ENCODE results near the gene ZNF576.

The ZNF576 gene

DNA sequence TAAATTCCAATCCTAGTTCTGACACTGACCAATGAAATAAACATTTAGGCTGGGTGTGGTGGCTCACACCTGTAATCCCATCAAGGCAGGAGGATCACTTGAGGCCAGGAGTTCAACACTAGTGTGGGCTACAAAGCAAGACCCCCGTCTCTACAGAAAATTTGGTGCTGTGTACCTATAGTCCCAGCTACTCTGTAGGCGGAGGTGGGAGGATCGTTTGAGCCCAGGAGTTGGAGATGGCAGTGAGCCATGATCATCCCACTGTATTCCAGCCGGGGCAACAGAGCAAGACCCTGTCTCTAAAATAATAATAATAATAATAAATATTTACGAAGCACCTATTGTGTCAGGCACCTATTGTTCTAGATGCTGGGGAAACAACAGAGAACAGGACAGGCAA is 7.1 kb upstream of the ZNF576 start:
- peaks cover 33% of the 10 kb centered on the region; the same call in 1 of the 2 replicates for H4K20me1 ChIP-seq
- peaks cover 75% of the 10 kb centered on the region for H3K36me3 ChIP-seq
- no peak overlapping the region for H3K27ac ChIP-seq
- H3K4me1 ChIP-seq: peaks cover 59% of the 10 kb centered on the region
- H3K27me3 ChIP-seq: no peaks in the 10 kb centered on the region
- no peak overlapping the region for H3K4me2 ChIP-seq
- H3K4me3 ChIP-seq: no peak overlapping the region
- no peak for TF ChIP-seq Cebpa-rat (IDR thresholded peaks at IDR 0.05)
- H3K9ac ChIP-seq: no peak overlapping the region
- peaks cover 11% of the 10 kb centered on the region for H3K9me3 ChIP-seq

DNA sequence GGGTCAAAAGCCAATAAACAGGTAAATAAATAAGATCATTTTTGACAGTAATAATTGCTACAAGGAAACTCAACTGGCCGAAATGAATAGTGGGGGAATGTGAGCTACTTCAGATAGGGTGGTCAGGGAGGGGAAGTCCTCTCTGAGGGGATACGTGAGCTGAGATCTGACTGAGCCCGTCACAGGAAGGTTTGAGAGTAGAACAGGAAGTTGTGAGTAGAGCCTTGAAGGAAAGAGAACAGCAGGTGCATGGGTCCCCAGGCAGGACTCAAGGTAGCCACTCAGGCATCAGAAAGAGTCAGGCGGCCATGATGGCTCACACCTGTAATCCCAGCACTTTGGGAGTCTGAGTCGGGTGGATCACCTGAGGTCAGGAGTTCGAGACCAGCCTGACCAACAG is 6.7 kb upstream of the ZNF576 start:
- H3K36me3 ChIP-seq: peaks cover 75% of the 10 kb centered on the region
- peaks cover 37% of the 10 kb centered on the region; the same call in 1 of the 2 replicates for H4K20me1 ChIP-seq
- no peak overlapping the region for H3K9ac ChIP-seq
- no peaks in the 10 kb centered on the region for H3K27me3 ChIP-seq
- H3K9me3 ChIP-seq: peaks cover 11% of the 10 kb centered on the region
- H3K4me1 ChIP-seq: peaks cover 58% of the 10 kb centered on the region
- no peak overlapping the region for H3K4me3 ChIP-seq
- no peak overlapping the region for H3K27ac ChIP-seq
- peak overlapping the region; percentile 42 for H3K4me2 ChIP-seq
- no peak for TF ChIP-seq Cebpa-rat (IDR thresholded peaks at IDR 0.05)

DNA sequence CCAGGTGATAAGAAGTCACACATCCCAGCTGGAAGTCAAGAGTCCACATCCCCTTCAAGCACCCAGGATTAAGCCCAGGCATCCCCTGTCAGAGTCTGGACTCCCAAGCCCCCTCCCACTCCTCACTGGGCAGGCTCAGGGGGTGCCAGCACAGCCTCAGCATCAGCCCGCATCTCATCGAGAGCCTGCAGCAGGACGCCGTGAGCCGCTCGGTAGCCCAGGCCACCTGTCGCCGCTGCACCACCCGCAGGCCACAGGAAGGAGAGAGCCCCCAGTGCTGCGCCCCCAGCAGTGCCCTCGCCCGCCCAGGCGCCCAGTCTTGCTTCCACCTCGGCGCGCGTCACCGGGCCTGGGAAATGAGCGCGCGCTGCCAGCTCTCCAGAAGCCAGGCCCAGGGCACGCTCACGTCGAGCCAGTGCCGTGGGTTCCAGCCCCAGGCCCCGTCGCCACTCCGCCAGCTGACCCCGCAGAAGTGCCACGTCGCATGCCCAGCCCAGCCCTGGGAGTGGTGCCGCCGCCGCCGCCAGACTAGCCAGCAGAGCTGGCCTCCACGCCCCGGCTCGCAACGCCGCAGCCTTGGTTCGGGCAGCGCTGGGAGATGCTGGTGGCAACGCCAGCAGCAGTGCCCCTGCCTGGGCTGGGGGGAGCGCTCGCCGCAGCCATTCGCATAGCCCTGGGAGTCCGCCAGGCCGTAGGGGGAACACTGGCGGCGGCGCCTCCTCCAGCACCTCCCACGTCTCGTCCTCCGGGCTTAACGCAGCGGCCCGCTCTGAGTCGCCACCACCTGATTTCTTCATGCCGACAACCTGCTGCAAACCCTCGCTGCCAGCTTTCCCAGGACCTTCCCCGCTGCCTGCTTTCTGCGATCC is 4.3 kb upstream of the ZNF576 start:
- Histone ChIP-seq H4K20me1 (peaks cover 37% of the 10 kb centered on the region; the same call in 1 of the 2 replicates), H3K9ac (no peak overlapping the region), H3K36me3 (peaks cover 55% of the 10 kb centered on the region), H3K4me2 (no peak overlapping the region), H3K4me1 (peaks cover 38% of the 10 kb centered on the region), H3K9me3 (no peaks in the 10 kb centered on the region), H3K27me3 (no peaks in the 10 kb centered on the region), H3K27ac (no peak overlapping the region), H3K4me3 (no peak overlapping the region)
- no peak for TF ChIP-seq Cebpa-rat (IDR thresholded peaks at IDR 0.05)

GRCh38 chr19:43592800-43593350 is 3.5 kb upstream of the ZNF576 start:
- Histone ChIP-seq H4K20me1 (peaks cover 37% of the 10 kb centered on the region; the same call in 1 of the 2 replicates), H3K9ac (no peak overlapping the region), H3K4me1 (peaks cover 45% of the 10 kb centered on the region), H3K4me2 (no peak overlapping the region), H3K27ac (no peak overlapping the region), H3K36me3 (peaks cover 55% of the 10 kb centered on the region), H3K9me3 (no peaks in the 10 kb centered on the region), H3K27me3 (no peaks in the 10 kb centered on the region), H3K4me3 (no peak overlapping the region)
- TF ChIP-seq Cebpa-rat (IDR thresholded peaks at IDR 0.05): no peak

DNA sequence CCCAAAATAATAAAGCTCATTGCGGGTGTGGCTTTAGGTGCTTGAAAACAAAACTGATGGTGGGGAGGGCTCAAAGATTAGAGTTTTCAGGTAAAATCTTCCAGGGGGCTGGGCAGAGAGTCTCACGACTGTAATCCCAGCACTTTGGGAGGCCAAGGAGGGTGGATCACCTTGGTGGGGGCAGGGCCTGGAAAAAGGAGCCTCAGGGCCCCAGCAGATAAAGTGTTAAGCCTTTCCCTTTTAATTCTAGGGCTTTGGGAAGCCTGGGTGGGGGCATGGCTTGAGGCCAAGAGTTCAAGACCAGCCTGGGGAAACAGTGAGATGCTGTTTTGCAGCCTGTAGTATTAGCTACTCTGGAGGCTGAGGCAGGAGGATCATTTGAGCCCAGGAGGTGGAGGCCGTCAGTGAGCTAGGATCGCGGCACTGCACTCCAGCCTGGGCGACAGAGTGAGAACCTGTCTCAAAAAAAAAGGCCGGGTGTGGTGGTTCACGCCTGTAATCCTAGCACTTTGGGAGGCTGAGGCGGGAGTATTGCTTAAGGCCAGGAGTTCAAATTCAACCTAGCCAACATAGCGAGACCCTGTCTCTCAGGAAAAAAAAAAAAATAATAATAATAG is 2.2 kb upstream of the ZNF576 start:
- Histone ChIP-seq H3K9me3 (no peaks in the 10 kb centered on the region), H4K20me1 (peaks cover 47% of the 10 kb centered on the region; the same call in 1 of the 2 replicates), H3K4me1 (peaks cover 54% of the 10 kb centered on the region), H3K4me3 (peak overlapping the region; percentile 82), H3K4me2 (peak overlapping the region; percentile 98), H3K27ac (peak overlapping the region; percentile 32; the same call in 1 of the 2 replicates), H3K27me3 (no peaks in the 10 kb centered on the region), H3K36me3 (peaks cover 59% of the 10 kb centered on the region), H3K9ac (no peak overlapping the region)
- TF ChIP-seq Cebpa-rat (IDR thresholded peaks at IDR 0.05): no peak

GRCh38 chr19:43594710-43595604 is 1.4 kb upstream of the ZNF576 start:
- H3K9me3 ChIP-seq: no peaks in the 10 kb centered on the region
- H4K20me1 ChIP-seq: peaks cover 55% of the 10 kb centered on the region; the same call in 1 of the 2 replicates
- H3K27ac ChIP-seq: peak overlapping the region; percentile 94
- H3K4me3 ChIP-seq: peak overlapping the region; percentile 82
- peak overlapping the region; percentile 98 for H3K4me2 ChIP-seq
- peaks cover 59% of the 10 kb centered on the region for H3K36me3 ChIP-seq
- no peak for TF ChIP-seq Cebpa-rat (IDR thresholded peaks at IDR 0.05)
- H3K4me1 ChIP-seq: peaks cover 46% of the 10 kb centered on the region
- no peaks in the 10 kb centered on the region for H3K27me3 ChIP-seq
- H3K9ac ChIP-seq: peak overlapping the region; percentile 91

DNA sequence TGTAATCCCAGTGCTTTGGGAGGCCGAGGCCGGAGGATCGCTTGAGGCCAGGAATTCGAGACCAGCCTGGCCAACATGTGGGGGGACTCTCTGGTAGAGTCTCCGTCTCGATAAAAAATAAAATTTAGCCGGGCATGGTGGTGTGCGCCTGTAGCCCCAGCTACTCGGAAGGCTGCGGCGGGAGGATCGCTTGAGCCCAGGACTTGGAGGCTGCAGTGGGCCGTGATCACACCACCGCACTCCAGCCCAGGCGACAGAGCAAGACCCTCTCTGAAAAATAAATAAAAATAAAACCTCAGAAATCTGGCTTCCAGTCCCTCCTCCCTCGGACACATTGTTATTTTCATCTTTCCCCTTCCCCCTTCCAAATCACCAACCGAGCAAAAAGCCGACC is 793 bp upstream of the ZNF576 start:
- H3K4me1 ChIP-seq: peaks cover 40% of the 10 kb centered on the region
- H3K9ac ChIP-seq: peak overlapping the region; percentile 91
- TF ChIP-seq Cebpa-rat (IDR thresholded peaks at IDR 0.05): no peak
- H3K4me3 ChIP-seq: peak overlapping the region; percentile 82
- peaks cover 59% of the 10 kb centered on the region for H3K36me3 ChIP-seq
- H3K4me2 ChIP-seq: peak overlapping the region; percentile 98
- peaks cover 54% of the 10 kb centered on the region; the same call in 1 of the 2 replicates for H4K20me1 ChIP-seq
- no peaks in the 10 kb centered on the region for H3K27me3 ChIP-seq
- no peaks in the 10 kb centered on the region for H3K9me3 ChIP-seq
- H3K27ac ChIP-seq: peak overlapping the region; percentile 94

- no peak for TF ChIP-seq Cebpa-rat (IDR thresholded peaks at IDR 0.05)
Measured at GRCh38 chr19:43596842-43597461, 557 bp downstream of the ZNF576 start.

More at GRCh38 chr19:43596842-43597461, 557 bp downstream of the ZNF576 start:
- Histone ChIP-seq H4K20me1 (peaks cover 46% of the 10 kb centered on the region; the same call in 1 of the 2 replicates), H3K27ac (peak overlapping the region; percentile 94), H3K9ac (peak overlapping the region; percentile 91), H3K36me3 (peaks cover 59% of the 10 kb centered on the region), H3K9me3 (no peaks in the 10 kb centered on the region), H3K4me1 (peaks cover 42% of the 10 kb centered on the region), H3K27me3 (no peaks in the 10 kb centered on the region), H3K4me2 (peak overlapping the region; percentile 99), H3K4me3 (peak overlapping the region; percentile 82)

Measured in BLaER1 (cell line).